LoVo (cell line): ENCODE data around the gene ZNF567.

Experiments
- DNase-seq: peaks from one replicate; pipeline ENCODE4 v3.0.0-alpha.2; 2016; ENCODE audit warnings: low spot score

Gene ZNF567

DNA sequence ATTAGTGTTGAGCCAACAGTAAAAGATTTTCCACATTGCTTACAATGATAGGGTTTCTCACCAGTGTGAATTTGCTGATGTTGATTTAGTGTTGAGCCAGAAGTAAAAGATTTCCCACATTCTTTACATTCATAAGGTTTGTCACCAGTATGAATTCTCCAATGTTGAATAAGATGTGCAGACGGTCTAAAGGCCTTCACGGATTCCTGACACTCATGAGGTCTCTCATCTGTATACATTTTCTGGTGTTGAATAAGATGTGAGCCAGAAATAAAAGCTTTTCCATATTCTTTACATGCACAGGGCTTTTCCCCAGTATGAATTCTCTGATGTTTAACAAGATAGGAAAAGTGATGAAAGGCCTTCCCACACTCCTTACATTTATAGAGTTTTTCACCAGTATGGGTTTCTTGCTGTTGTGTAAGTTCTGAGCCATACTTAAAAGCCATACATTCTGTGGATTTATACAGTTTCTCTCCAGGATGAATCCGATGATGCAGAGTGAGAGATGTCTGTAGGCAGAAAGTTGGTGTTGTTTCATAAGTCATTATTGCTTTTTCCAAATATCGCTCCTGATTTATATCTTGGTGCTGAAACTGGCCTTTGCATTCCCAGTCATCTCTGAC lies 62.8 kb downstream of the ZNF567 start:
- no peak for DNase-seq
